ENCODE data around the gene AQP5. TPM values are rescaled to one million over a fixed set of nuclear protein-coding genes. Genes with fewer than 3 reads are reported as not detected.

Gene AQP5
- total and polyA plus RNA-seq, 11 donors = 0.20 to 0.78 (median 0.51) TPM; not detected in 4

- TF ChIP-seq CTCF (IDR thresholded peaks at IDR 0.05) = no peak
- no peak for TF ChIP-seq POLR2A (IDR thresholded peaks at IDR 0.05)
- H3K36me3 ChIP-seq = peaks cover 0 to 61% (median 3%) of the 10 kb centered on the region in 9 donors
- intact Hi-C loops (cut with DNase I) = no loop called here
Observed at GRCh38 chr12:50005175-50005574, 43.5 kb downstream of the AQP5 start.

GRCh38 chr12:50006280-50006679, 44.6 kb downstream of the AQP5 start:
- no peaks in the 10 kb centered on the region for H3K27me3 ChIP-seq
- H3K9me3 ChIP-seq = no peaks in the 10 kb centered on the region
- peaks cover 0 to 50% (median 0%) of the 10 kb centered on the region in 9 donors for H3K36me3 ChIP-seq
- peak overlapping the region in 1 of 12 donors; percentile 67 for H3K27ac ChIP-seq
- DNase-seq = no peak
- peaks cover 0 to 14% (median 0%) of the 10 kb centered on the region in 12 donors for H3K4me1 ChIP-seq
- TF ChIP-seq CTCF (IDR thresholded peaks at IDR 0.05) = no peak
- no peak for TF ChIP-seq POLR2A (IDR thresholded peaks at IDR 0.05)
- no peak for ATAC-seq
- WGBS, 4 donors = 93 to 96% (median 96%) methylated on average over 7 of the region's 7 CpGs
- H3K4me3 ChIP-seq = no peak overlapping the region
- intact Hi-C loops (cut with DNase I) = no loop called here

More at GRCh38 chr12:50005175-50005574, 43.5 kb downstream of the AQP5 start:
- DNase-seq = no peak
- Histone ChIP-seq H3K9me3 (no peaks in the 10 kb centered on the region), H3K27me3 (no peaks in the 10 kb centered on the region), H3K4me1 (peaks cover 0 to 14% (median 0%) of the 10 kb centered on the region in 12 donors), H3K4me3 (no peak overlapping the region), H3K27ac (peak overlapping the region in 1 of 12 donors; percentile 67)
- ATAC-seq = no peak
- WGBS, 4 donors = 25 to 65% (median 55%) methylated on average over 3 of the region's 3 CpGs

GRCh38 chr12:50006754-50007442, 45.2 kb downstream of the AQP5 start:
- no peak overlapping the region for H3K4me3 ChIP-seq
- DNase-seq (no peak), ATAC-seq (no peak)
- H3K9me3 ChIP-seq = no peaks in the 10 kb centered on the region
- no peak for TF ChIP-seq POLR2A (IDR thresholded peaks at IDR 0.05)
- TF ChIP-seq CTCF (IDR thresholded peaks at IDR 0.05) = no peak
- peaks cover 0 to 43% (median 0%) of the 10 kb centered on the region in 9 donors for H3K36me3 ChIP-seq
- H3K27me3 ChIP-seq = no peaks in the 10 kb centered on the region
- intact Hi-C loops (cut with DNase I) = no loop called here
- H3K4me1 ChIP-seq = peaks cover 0 to 14% (median 0%) of the 10 kb centered on the region in 12 donors
- peak overlapping the region in 1 of 12 donors; percentile 67 for H3K27ac ChIP-seq
- 85 to 100% (median 96%) methylated on average over 1 of the region's 1 CpG for WGBS, 4 donors

GRCh38 chr12:50013361-50014147, 51.9 kb downstream of the AQP5 start:
- ATAC-seq (no peak), DNase-seq (no peak)
- no peak overlapping the region for H3K27ac ChIP-seq
- no peaks in the 10 kb centered on the region for H3K9me3 ChIP-seq
- intact Hi-C loops (cut with DNase I) = no loop called here
- no peak overlapping the region for H3K4me3 ChIP-seq
- peaks cover 0 to 25% (median 0%) of the 10 kb centered on the region in 12 donors for H3K4me1 ChIP-seq
- no peaks in the 10 kb centered on the region for H3K27me3 ChIP-seq
- no peak for TF ChIP-seq POLR2A (IDR thresholded peaks at IDR 0.05)
- TF ChIP-seq CTCF (IDR thresholded peaks at IDR 0.05) = no peak
- 82 to 88% (median 86%) methylated on average over 2 of the region's 2 CpGs for WGBS, 4 donors
- peaks cover 0 to 16% (median 0%) of the 10 kb centered on the region in 9 donors for H3K36me3 ChIP-seq
